ENCODE measurements around the gene RAB11B.
"Not testable (repeated sequence)": the region's sequence is repeated elsewhere in the genome, so short reads cannot be mapped to it uniquely, and the experiment has no call there.

Gene RAB11B

DNA sequence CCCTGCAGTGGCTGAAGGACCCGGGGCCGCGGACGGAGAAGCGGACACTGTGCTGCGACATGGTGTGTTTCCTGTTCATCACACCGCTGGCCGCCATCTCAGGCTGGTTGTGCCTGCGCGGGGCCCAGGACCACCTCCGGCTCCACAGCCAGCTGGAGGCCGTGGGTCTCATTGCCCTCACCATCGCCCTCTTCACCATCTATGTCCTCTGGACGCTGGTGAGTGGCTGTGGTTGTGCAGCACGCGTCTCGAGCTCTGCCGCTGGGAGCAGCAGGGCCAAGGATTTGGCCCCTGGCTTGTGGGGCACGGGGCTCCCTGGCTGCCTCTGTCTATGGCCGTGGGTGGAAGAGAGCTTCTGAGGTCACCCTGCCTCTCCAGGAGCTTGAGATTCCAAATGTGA lies 40.5 kb downstream of the RAB11B start:
- DNase-seq = no peak

DNA sequence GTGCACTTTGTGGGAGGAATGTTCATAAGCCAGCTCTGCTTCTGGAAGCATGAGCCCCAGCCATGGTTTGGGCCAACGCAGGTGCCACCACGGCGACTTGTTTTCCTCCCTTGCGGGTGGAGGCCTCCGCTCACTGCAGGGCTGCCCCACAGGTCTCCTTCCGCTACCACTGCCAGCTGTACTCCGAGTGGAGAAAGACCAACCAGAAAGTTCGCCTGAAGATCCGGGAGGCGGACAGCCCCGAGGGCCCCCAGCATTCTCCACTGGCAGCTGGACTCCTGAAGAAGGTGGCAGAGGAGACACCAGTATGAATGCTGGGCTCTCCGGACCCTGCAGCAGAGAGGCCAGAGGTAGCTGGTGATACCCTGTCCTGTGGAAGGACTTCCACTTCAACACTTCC lies 48.1 kb downstream of the RAB11B start:
- DNase-seq = no peak

DNA sequence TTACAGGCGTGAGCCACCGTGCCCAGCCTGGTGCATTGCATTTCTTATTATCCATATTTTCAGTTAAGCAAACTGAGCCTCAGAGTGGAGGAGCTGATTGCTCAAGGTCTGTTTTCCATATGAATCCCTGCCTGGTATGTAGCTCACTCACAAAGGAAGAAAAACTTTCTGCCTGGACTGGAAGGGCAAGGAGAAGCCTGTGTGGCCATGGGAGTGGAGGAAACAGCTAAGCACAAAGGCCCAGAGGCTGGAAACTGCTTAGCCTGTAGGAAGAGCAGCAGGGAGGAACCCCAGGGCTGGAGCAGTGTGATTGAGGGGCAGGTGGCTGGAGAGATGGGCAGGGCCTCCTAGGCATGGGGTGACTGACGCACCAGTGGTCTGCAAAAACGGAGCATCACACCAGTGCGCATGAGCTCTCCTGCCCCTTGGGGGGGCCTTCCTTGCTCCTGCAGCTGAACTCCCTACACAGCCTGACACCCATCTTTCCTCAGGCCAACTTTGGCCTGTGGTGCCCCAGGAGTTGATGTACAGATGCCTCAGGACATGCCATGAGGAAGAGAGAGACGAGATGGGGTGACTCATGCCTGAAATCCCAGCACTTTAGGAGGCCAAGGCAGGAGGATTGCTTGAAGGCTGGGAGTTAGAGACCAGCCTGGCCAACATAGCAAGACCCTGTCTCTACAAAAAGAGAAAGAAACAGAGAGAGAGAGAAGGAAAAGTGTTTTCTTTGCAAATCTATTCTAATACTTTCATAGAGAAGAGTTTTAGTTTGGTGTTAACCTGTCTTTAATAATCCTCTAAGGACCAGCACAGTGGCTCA lies 51.8 kb downstream of the RAB11B start:
- no peak for DNase-seq

DNA sequence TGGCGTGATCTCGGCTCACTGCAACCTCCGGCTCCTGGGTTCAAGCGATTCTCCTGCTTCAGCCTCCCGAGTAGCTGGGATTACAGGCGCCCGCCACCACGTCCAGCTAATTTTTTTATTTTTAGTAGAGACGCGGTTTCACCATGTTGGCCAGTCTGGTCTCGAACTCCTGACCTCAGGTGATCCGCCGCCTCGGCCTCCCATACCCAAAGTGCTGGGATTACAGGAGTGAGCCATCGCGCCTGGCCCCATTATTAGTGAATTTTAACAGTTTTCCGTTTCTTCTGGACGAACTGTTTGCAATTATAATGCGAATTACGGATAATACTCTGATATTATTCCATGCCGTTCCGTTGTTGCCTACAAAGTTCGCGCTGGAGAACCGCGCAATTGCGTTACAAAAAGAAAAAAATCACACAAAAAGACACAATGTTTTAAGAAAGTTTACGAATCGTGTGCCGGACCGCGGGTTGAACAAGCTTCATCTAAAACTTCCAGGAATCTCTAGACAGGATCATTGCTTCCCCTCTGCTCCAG lies 54.0 kb downstream of the RAB11B start:
- not testable (repeated sequence) for DNase-seq

DNA sequence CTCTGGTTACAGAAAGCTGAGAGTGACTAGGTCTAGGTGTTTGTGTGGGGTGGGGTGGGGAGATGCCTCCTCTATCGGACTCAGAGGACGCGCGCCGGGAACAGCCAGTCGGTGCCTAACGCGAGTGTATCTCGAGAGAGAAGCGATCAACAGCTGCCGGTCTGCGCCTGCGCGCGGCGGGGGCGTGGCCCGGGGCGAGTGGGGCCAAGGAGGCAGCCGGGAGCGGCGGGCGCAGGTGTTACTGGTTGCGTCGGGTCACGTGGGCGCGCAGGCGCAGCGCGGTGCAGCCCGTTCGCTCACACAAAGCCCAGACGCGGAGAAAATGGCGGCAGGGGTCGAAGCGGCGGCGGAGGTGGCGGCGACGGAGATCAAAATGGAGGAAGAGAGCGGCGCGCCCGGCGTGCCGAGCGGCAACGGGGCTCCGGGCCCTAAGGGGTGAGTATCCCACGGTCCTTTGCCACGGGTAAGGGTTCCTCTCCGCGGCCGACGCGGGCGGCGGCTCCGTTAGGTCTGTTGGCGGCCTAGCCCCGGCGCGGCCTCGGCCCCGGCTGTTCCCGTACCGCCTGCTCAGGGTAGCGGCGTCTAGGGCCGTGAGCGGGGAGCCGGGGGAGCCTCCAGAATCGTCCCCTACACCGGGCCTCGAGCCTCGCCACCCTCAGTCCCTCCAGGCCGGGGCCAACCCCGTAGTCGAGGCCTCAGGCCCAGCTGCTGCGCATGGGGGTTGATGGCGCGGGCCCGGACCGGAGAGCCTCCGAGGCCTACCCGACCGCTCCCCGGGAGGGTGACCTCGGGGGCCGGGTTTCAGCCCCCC lies 54.7 kb downstream of the RAB11B start, which contains the start of gene HNRNPM:
HNRNPM (plus strand) TSS at position 299 of the 811 bp plus-strand sequence; CDS start at position 323, 24 bp downstream.
- peak; percentile 97 for DNase-seq

DNA sequence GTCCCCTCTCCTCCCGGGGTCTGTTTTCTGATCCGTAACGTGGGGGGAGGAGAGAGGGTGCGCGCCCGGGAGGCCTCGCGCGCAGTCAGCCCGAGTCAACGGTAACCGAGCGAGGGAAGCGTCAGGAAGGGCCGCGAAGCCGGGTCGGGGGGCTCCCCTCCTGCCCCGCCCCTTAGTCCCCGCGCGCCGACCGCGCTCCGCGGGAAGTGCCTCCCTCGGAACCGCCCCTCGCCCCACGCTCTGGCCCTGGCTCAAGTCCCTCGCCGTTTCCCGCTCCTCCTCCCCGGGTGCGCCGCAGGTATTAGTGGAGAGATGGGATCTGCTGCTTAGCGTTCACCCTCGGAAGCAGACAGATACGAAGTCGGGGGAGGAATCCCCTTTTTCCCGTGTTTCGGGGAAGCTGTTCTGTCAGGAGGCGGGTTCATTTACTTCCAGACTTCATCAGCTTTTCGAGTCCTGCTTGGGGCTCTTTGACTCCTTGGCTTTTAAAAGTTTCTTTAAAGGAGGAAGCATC lies 55.4 kb downstream of the RAB11B start:
- DNase-seq = peak; percentile 17

GRCh38 chr19:8446061-8446709 lies 56.0 kb downstream of the RAB11B start:
- DNase-seq = no peak

GRCh38 chr19:8449830-8450229 lies 59.7 kb downstream of the RAB11B start:
- no peak for DNase-seq

- DNase-seq = no peak
Measured at GRCh38 chr19:8451377-8451776, 61.2 kb downstream of the RAB11B start.

GRCh38 chr19:8451885-8452284 lies 61.7 kb downstream of the RAB11B start:
- peak; percentile 41 for DNase-seq

- DNase-seq = no peak
Measured at GRCh38 chr19:8452446-8453123, 62.4 kb downstream of the RAB11B start.

GRCh38 chr19:8453616-8454015 lies 63.5 kb downstream of the RAB11B start:
- no peak for DNase-seq

Data from fibroblast of skin of scalp (primary cell).